MV-4-11 (cell line): ENCODE data around the gene ACKR1.

Source experiments
- DNase-seq: peaks from one replicate; lab custom pipeline; 2025; lab: John Stamatoyannopoulos, UW

ACKR1 gene

GRCh38 chr1:159187647-159188374 lies 16.9 kb upstream of the ACKR1 start:
- no peak for DNase-seq

GRCh38 chr1:159188375-159188788 lies 16.3 kb upstream of the ACKR1 start:
- no peak for DNase-seq

DNA sequence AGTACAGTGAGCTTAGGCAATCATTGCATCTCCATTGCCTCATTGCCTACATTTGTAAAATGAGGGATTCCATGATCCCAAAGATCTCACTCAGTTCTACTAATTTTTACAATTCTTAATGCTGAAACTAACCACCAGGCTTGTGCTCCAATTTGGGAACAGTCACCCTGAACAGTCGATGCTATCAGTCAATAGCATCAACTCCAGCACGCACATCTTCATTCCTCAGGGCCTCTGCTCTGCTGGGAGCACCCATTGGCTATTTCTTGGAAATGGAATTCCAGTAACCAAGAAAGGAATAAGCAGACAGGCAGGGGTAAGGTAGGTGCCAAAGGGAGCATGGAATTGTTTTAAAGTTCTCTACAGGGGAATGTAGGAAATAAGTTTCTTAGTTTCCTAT lies 14.2 kb upstream of the ACKR1 start:
- DNase-seq: no peak

DNA sequence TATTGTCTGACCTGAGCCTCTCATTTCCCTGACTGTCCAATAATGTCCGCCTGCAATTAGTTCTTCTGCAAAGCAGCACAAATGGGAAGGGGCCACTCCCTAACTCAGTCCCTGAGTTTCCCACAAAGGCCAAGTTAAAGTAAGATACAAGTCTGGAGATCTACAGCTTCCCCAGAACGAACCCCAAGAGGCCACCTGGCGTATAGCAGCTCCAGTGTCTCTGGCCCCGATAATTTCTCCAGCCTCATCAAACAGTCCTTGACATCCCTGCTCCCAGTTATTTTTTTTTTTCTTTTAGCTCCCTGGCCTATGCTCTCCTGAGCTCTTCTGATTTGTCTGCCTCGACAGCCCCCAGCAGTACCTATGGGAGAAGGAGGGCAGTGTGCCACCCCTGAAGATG lies 8.1 kb upstream of the ACKR1 start:
- no peak for DNase-seq

- peak; percentile 36 for DNase-seq
These were observed 6.8 kb upstream of the ACKR1 start for GRCh38 chr1:159197561-159198557.

- DNase-seq: no peak
These were observed 4.8 kb upstream of the ACKR1 start for GRCh38 chr1:159199901-159200300.

GRCh38 chr1:159200769-159201168 lies 3.9 kb upstream of the ACKR1 start:
- DNase-seq: no peak

DNA sequence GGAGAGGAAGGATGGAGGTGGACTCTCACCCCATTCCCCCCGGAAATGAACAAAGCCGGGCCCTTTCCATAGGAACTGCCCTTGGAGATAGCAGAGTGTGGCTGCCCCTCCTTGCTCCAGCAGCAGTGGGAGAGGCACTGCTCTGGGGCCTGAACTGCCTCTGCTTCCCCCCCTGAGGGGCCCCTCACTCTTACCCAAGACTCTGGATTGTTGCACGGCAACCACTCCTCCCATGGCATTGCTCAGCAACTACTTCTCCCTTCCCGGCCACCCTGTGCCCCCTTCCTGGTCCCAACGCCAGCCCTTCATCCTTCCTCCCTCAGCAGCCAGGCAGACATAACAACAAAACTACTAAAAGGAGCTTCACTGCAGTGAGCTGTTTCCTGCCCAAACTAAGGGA lies 3.0 kb upstream of the ACKR1 start:
- no peak for DNase-seq

DNA sequence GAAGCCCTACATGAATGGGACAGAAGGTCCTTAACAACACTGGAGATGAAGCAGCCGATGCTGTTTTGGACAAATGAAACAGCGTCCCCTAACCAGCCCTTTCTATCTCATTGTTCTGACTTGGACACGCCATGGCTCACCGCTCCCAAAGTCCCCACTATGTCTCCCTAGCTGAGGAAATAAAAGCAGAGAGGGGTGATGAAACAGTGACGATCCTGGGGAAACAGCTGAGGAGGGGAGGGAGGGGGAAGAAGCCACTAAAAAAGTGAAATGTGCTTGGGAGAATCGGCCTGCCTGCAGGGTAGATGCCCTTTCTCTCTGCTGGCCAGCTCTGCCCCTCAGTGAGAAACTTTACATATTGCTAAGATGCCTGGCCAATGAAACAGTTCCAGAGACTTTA lies 1.1 kb upstream of the ACKR1 start:
- no peak for DNase-seq

DNA sequence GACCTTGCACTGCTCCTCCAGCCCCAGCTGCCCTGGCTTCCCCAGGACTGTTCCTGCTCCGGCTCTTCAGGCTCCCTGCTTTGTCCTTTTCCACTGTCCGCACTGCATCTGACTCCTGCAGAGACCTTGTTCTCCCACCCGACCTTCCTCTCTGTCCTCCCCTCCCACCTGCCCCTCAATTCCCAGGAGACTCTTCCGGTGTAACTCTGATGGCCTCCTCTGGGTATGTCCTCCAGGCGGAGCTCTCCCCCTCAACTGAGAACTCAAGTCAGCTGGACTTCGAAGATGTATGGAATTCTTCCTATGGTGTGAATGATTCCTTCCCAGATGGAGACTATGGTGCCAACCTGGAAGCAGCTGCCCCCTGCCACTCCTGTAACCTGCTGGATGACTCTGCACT lies 550 bp downstream of the ACKR1 start:
- no peak for DNase-seq

- no peak for DNase-seq
These were observed 1.4 kb downstream of the ACKR1 start for GRCh38 chr1:159206110-159206509.

DNA sequence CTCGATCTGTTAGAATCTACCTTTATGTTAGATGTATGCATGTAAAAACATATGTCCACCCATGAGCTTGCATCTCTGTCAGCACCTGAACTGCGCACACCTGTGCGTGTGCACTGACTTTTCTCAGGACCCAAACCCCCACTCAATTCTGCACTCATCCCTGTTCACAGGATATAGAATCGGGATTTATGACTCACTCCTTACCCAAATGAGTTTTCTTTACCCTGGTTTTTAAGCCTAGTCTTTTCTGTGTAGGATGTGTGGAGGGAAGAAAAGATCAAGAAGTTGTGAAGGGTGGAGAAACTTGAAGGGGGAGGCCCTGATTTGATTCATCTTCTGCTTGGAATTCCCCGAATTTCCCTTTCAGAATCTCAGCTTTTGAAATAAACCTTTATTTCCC lies 2.4 kb downstream of the ACKR1 start:
- no peak for DNase-seq

GRCh38 chr1:159207774-159208173 lies 3.1 kb downstream of the ACKR1 start:
- no peak for DNase-seq

DNA sequence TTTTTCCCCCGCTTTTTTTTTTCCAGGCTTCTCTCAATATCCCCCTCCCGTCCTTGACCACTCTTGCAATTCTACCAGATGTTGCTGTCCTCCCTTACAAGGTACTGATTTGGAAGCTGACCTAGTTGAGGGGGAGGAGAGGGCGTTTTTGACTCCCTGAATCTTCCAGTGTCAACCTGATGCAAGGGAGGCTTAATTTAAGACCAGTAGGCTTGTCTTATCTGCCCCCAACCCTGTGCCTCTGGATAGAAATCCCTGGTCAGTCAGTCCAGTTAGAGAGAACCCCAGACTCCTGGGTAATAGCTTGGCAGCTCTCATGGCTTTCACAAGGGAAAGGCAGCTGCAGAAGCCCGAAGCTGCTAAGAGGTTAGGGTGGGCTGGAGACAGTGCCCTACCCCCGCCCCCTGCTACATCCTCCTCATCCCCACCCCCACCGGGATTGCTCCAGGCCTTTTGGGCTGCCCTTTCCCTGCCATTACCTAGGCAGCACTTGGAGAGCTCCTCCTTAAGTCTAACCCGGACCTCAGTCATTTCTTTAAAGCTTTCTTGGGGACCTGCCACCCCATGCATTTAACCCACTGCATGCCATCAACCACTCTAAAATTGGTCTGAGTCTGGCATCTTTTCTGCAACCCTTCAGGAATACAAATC lies 3.6 kb downstream of the ACKR1 start:
- DNase-seq: no peak

DNA sequence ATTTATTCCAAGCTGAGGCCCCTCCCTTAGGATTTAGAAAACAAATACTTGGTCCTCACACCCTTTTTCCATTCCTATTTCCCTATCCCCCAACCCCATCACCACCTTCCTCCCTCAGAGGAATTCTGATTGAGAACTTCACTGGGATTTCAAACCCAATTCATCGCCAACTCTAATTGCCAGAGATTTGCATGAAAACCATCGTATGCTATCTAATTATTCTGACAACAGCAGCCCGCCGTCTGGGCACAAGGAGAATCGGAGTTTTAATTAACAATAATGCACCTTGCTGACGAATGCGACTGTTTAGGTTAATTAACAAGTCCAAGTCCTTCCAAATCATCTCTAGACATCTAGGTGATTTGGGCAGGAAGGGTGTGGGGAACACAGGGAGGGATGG lies 4.4 kb downstream of the ACKR1 start:
- no peak for DNase-seq

- DNase-seq: no peak
These were observed 6.9 kb downstream of the ACKR1 start for GRCh38 chr1:159211331-159212136.

- DNase-seq: no peak
These were observed 7.9 kb downstream of the ACKR1 start for GRCh38 chr1:159212596-159212995.

GRCh38 chr1:159214149-159214760 lies 9.6 kb downstream of the ACKR1 start:
- peak; percentile 19 for DNase-seq

DNA sequence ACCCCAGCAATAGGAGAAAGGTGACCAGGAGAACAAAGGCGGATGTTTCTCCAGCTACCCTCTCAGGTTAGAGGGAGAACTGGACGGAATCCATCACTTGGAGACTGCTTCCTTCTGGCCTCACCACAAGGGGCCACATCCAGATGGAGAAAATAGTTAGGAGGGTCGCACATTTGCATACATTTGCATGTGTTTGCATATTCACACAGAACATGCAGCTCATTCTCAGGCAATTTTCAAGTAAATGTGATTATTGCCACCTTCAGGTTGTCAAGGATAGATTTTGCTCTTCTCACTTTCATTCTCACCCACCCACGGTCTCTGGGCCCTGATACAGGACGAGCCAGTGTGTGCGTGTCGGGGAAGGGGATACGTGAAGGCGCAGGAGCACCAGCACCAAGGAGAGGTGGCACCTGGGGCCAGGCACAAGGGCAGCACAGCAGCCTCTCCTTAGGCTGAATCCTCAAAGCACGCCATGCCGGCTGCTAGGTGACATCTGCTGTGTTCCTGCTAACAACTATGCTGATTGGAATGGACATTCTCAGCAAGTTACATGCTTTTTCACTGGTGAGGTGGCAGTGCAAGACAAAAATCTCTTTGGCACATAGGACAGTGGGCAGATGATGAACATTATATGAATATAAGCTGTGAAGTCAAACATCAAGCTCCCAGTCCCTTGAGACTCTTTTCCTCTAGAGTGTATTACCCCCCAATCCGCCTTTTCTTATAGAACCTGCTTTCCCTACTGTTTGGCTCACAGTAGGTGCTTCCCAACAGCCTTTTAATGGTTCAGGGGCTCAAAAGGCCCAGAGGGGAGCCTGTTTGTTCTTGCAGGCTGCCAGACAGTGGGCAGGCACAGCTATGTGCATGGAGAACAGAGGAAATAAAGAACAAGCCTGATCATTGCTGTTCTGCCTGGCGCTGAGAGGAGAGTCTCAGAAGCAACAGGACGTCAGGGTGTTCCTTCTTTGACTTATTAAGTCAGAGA lies 14.3 kb downstream of the ACKR1 start:
- DNase-seq: no peak
